ENCODE data around the gene GIMAP5.

GIMAP5 gene

GRCh38 chr7:150791746-150792452, 54.7 kb downstream of the GIMAP5 start:
- Histone ChIP-seq H3K9me3 (ENCODE audit: control insufficient read depth, low read depth, low read length) (no peaks in the 10 kb centered on the region), H3K4me1 (ENCODE audit: control insufficient read depth, low read depth, low read length) (no peaks in the 10 kb centered on the region), H3K36me3 (ENCODE audit: control insufficient read depth, low read depth, low read length) (no peaks in the 10 kb centered on the region), H3K27me3 (ENCODE audit: control insufficient read depth, insufficient read depth, low read length) (peaks cover 3% of the 10 kb centered on the region), H3K4me3 (ENCODE audit: low read length) (no peak overlapping the region), H3K9ac (ENCODE audit: low read length) (no peak overlapping the region), H3K27ac (ENCODE audit: low read length) (no peak overlapping the region)

All from iPS-18a (cell line).